Adrenal gland (tissue), 5 donors: ENCODE data around the gene PPP1R12B.
"Not testable (repeated sequence)": the region's sequence is repeated elsewhere in the genome, so short reads cannot be mapped to it uniquely, and the experiment has no call there.

Experiments
- POLR2A ChIP-seq, 2 donors: fragments of 450-650 bp; IDR thresholded peaks; one replicate each; pipeline ENCODE4 v1.6.1; 2017; ENCODE audit warnings: antibody characterized with exemption in 2 of 2, mild to moderate bottlenecking in 2 of 2, moderate library complexity in 1 of 2
- TF ChIP-seq, protein P1 (sequence below), 6 experiments: fragments of 450-650 bp in 4 of 6; fragments of 200-600 bp in 2 of 6; sonication (generic) in 1 of 6; IDR thresholded peaks; 1 replicate in 5 of 6; 2 replicates in 1 of 6; pipeline versions ENCODE4 v1.5.1 to v1.8.0; 2016 to 2021; ENCODE audit warnings: antibody characterized with exemption in 6 of 6, mild to moderate bottlenecking in 2 of 6, moderate library complexity in 1 of 6
- donor health status: DM: no; HTN: no; CAD: no.

DNA sequence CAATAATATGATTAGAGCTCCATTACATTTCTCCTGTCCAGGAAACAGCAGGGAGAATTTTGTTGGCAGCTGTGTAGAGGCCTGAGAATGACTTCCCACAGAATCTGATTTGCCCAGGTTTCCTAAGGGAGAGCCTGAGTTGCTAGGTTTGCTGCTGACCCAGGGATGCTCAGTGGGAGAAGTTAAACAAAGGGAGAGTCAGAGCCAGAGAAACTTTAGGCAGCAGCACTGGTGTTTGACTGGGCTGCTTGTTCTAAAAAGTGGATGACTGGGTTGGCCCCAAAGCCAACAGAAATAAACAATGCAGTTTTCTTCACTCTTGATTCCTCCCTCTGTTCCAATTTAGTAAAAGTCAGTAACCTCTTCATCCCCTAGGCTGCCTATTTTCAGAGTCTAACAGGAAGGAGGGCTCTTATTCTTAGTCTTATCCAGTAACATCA is 69.3 kb downstream of the PPP1R12B start:
- TF ChIP-seq POLR2A (IDR thresholded peaks at IDR 0.05) = not testable (repeated sequence)
- TF ChIP-seq, protein P1, sequence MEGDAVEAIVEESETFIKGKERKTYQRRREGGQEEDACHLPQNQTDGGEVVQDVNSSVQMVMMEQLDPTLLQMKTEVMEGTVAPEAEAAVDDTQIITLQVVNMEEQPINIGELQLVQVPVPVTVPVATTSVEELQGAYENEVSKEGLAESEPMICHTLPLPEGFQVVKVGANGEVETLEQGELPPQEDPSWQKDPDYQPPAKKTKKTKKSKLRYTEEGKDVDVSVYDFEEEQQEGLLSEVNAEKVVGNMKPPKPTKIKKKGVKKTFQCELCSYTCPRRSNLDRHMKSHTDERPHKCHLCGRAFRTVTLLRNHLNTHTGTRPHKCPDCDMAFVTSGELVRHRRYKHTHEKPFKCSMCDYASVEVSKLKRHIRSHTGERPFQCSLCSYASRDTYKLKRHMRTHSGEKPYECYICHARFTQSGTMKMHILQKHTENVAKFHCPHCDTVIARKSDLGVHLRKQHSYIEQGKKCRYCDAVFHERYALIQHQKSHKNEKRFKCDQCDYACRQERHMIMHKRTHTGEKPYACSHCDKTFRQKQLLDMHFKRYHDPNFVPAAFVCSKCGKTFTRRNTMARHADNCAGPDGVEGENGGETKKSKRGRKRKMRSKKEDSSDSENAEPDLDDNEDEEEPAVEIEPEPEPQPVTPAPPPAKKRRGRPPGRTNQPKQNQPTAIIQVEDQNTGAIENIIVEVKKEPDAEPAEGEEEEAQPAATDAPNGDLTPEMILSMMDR (IDR thresholded peaks at IDR 0.05) = not testable (repeated sequence)
